Stimulated activated CD8-positive, alpha-beta memory T cell treated with anti-CD3 and anti-CD28 coated beads, Interleukin-7, amount 100 ng/mL, for 1 hour (primary cell): ENCODE data around the gene PRR29.
A peak's percentile ranks its signal among the peaks of the same experiment; 100 is the strongest.
"Not testable (repeated sequence)": the region's sequence is repeated elsewhere in the genome, so short reads cannot be mapped to it uniquely, and the experiment has no call there.

Source experiments
- DNase-seq, 2 donors: peaks; one replicate each; pipeline ENCODE4 v3.0.0-alpha.2; 2020; ENCODE audit warnings: low read depth in 2 of 2

The PRR29 gene

GRCh38 chr17:64015447-64015846 is 17.3 kb downstream of the PRR29 start:
- DNase-seq, result no peak

- no peak for DNase-seq
Observed at GRCh38 chr17:64016231-64016784, 18.2 kb downstream of the PRR29 start.

GRCh38 chr17:64016974-64017373 is 18.8 kb downstream of the PRR29 start:
- DNase-seq, result no peak

GRCh38 chr17:64017381-64017980 is 19.3 kb downstream of the PRR29 start:
- DNase-seq, result no peak

GRCh38 chr17:64019551-64019961 is 21.4 kb downstream of the PRR29 start:
- DNase-seq, result not testable (repeated sequence)

- DNase-seq, result peak; percentile 75 to 79
Observed at GRCh38 chr17:64020056-64020766, 22.1 kb downstream of the PRR29 start, which contains the start of gene ICAM2. TSS of gene ICAM2 (minus strand) at chr17:64020633. CDS start at chr17:64006691, 13,942 bp downstream.

GRCh38 chr17:64022611-64023063 is 24.5 kb downstream of the PRR29 start:
- no peak for DNase-seq

GRCh38 chr17:64024215-64024654 is 26.1 kb downstream of the PRR29 start:
- DNase-seq, result no peak

- no peak for DNase-seq
Observed at GRCh38 chr17:64024781-64025731, 26.9 kb downstream of the PRR29 start.

GRCh38 chr17:64025732-64026294 is 27.7 kb downstream of the PRR29 start:
- peak; percentile 77 to 78 for DNase-seq

GRCh38 chr17:64028874-64029464 is 30.8 kb downstream of the PRR29 start:
- peak; percentile 41 to 57 for DNase-seq

GRCh38 chr17:64032081-64032480 is 33.9 kb downstream of the PRR29 start:
- DNase-seq, result no peak

- DNase-seq, result no peak
Observed at GRCh38 chr17:64036198-64036922, 38.2 kb downstream of the PRR29 start.

GRCh38 chr17:64037180-64037579 is 39.0 kb downstream of the PRR29 start:
- no peak for DNase-seq

GRCh38 chr17:64037802-64038201 is 39.7 kb downstream of the PRR29 start:
- no peak for DNase-seq

- DNase-seq, result no peak
Observed at GRCh38 chr17:64038331-64039105, 40.4 kb downstream of the PRR29 start.

GRCh38 chr17:64039106-64039400 is 40.9 kb downstream of the PRR29 start:
- no peak for DNase-seq

- no peak for DNase-seq
Observed at GRCh38 chr17:64040206-64040605, 42.1 kb downstream of the PRR29 start.

- DNase-seq, result no peak
Observed at GRCh38 chr17:64041912-64042311, 43.8 kb downstream of the PRR29 start.
